ENCODE measurements around the gene NDUFAF8. TPM values are rescaled to one million over a fixed set of nuclear protein-coding genes. Genes with fewer than 3 reads are reported as not detected.

Gene NDUFAF8
- total RNA-seq, 1 donor from 2014 or later: 31.6 TPM

- TF ChIP-seq, protein P1, sequence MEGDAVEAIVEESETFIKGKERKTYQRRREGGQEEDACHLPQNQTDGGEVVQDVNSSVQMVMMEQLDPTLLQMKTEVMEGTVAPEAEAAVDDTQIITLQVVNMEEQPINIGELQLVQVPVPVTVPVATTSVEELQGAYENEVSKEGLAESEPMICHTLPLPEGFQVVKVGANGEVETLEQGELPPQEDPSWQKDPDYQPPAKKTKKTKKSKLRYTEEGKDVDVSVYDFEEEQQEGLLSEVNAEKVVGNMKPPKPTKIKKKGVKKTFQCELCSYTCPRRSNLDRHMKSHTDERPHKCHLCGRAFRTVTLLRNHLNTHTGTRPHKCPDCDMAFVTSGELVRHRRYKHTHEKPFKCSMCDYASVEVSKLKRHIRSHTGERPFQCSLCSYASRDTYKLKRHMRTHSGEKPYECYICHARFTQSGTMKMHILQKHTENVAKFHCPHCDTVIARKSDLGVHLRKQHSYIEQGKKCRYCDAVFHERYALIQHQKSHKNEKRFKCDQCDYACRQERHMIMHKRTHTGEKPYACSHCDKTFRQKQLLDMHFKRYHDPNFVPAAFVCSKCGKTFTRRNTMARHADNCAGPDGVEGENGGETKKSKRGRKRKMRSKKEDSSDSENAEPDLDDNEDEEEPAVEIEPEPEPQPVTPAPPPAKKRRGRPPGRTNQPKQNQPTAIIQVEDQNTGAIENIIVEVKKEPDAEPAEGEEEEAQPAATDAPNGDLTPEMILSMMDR (IDR thresholded peaks at IDR 0.05; ENCODE audit: insufficient read depth, low read length, severe bottlenecking): no peak
- H3K36me3 ChIP-seq (ENCODE audit: control insufficient read depth, insufficient read depth, low read length): peaks cover 13% of the 10 kb centered on the region
- DNase-seq (ENCODE audit: low read depth) (no peak), FAIRE-seq (no peak)
- H3K27me3 ChIP-seq (ENCODE audit: control insufficient read depth, insufficient read depth, low read length): no peaks in the 10 kb centered on the region
- no peak overlapping the region for H3K4me3 ChIP-seq (ENCODE audit: low read depth, low read length)
Observed at GRCh38 chr17:81252326-81252986, 13.3 kb downstream of the NDUFAF8 start.

GRCh38 chr17:81252987-81253329, 13.8 kb downstream of the NDUFAF8 start:
- peaks cover 14% of the 10 kb centered on the region for H3K36me3 ChIP-seq (ENCODE audit: control insufficient read depth, insufficient read depth, low read length)
- H3K4me3 ChIP-seq (ENCODE audit: low read depth, low read length): no peak overlapping the region
- no peaks in the 10 kb centered on the region for H3K27me3 ChIP-seq (ENCODE audit: control insufficient read depth, insufficient read depth, low read length)
- FAIRE-seq: no peak
- TF ChIP-seq, protein P1 (IDR thresholded peaks at IDR 0.05; ENCODE audit: insufficient read depth, low read length, severe bottlenecking): no peak
- no peak for DNase-seq (ENCODE audit: low read depth)

GRCh38 chr17:81253358-81254131, 14.4 kb downstream of the NDUFAF8 start:
- DNase-seq (ENCODE audit: low read depth) (peak; percentile 12), FAIRE-seq (peak; percentile 96)
- peaks cover 16% of the 10 kb centered on the region for H3K36me3 ChIP-seq (ENCODE audit: control insufficient read depth, insufficient read depth, low read length)
- H3K27me3 ChIP-seq (ENCODE audit: control insufficient read depth, insufficient read depth, low read length): no peaks in the 10 kb centered on the region
- no peak overlapping the region for H3K4me3 ChIP-seq (ENCODE audit: low read depth, low read length)
- TF ChIP-seq, protein P1 (IDR thresholded peaks at IDR 0.05; ENCODE audit: insufficient read depth, low read length, severe bottlenecking): peak; percentile 78

DNA sequence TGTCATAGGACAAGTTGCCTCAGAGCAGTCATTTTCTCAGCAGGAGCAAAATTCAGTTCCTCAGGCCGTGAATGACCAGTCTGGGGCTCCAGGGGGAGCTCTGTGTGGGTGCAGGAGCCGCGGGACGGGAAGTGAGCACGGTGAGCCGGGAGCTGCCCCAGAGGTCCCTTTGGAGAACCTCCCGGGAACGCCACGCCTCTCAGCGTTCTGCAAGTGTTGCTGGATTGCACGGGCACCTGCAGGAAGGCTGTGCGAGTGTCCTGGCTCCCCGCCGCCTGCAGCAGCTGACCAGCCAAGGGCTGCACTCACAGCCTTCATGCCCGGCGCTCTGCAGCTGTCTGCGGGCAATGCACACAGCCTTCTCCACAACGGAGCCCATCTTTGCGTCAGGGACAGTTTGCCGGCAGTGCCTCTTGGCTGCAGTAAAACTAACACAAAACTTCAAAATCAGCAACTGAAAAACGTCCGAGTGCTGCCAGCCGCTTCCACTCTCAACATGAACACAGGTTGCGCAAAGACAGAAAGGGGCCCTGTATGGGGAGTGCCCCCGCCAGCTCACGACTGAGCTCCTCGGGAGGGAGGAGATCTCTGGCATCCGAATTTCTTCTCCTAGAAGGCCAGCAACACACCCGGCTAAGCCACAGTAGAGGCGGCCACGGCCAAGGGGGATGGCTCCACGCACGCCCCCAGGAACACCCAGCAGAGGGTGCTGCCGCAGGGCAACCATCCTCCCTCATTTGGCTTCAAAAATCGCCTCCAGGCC, 16.0 kb downstream of the NDUFAF8 start:
- FAIRE-seq: no peak
- peak; percentile 75 for DNase-seq (ENCODE audit: low read depth)
- TF ChIP-seq, protein P1 (IDR thresholded peaks at IDR 0.05; ENCODE audit: insufficient read depth, low read length, severe bottlenecking): peak; percentile 75
- H3K4me3 ChIP-seq (ENCODE audit: low read depth, low read length): no peak overlapping the region
- peaks cover 25% of the 10 kb centered on the region for H3K36me3 ChIP-seq (ENCODE audit: control insufficient read depth, insufficient read depth, low read length)
- H3K27me3 ChIP-seq (ENCODE audit: control insufficient read depth, insufficient read depth, low read length): no peaks in the 10 kb centered on the region

- no peak overlapping the region for H3K4me3 ChIP-seq (ENCODE audit: low read depth, low read length)
- peaks cover 30% of the 10 kb centered on the region for H3K36me3 ChIP-seq (ENCODE audit: control insufficient read depth, insufficient read depth, low read length)
- no peaks in the 10 kb centered on the region for H3K27me3 ChIP-seq (ENCODE audit: control insufficient read depth, insufficient read depth, low read length)
- DNase-seq (ENCODE audit: low read depth): peak; percentile 30
- FAIRE-seq: no peak
- TF ChIP-seq, protein P1 (IDR thresholded peaks at IDR 0.05; ENCODE audit: insufficient read depth, low read length, severe bottlenecking): no peak
Observed at GRCh38 chr17:81256616-81257015, 17.5 kb downstream of the NDUFAF8 start.

Data from bronchial epithelial cell (primary cell).